IMR-90 (cell line): ENCODE measurements around the gene FUT1. TPM values are rescaled to one million over a fixed set of nuclear protein-coding genes. Genes with fewer than 3 reads are reported as not detected.

Experiments used
- ATAC-seq: fragments of 200-7000 bp; cut with Tn5 transposase; 2 replicates; pipeline ENCODE4 v1.9.1; 2020; ENCODE audit warnings: low read depth, mild to moderate bottlenecking, moderate library complexity
- BruUV-seq: library from RNA; stranded (reverse); fragments of 400-500 nt; replicated peaks from 2 replicates; lab custom pipeline; 2021; lab: Mats Ljungman, UMichigan
- CTCF ChIA-PET: fragments of 300-600 bp; formaldehyde crosslinking; extraction: SDS; loops from one replicate; lab custom pipeline; 2021; ENCODE audit warnings: antibody characterized with exemption; lab: Yijun Ruan, JAX
- POLR2A ChIA-PET: fragments of 300-600 bp; sonication (Branson Sonifier 250); formaldehyde crosslinking; loops from one replicate; lab custom pipeline; 2022; ENCODE audit warnings: antibody characterized with exemption; ENCODE audit not compliant: unreplicated experiment; lab: Charles Lee
- DNase-seq: peaks from one replicate; pipeline ENCODE4 v3.0.0; 2013
- H2AFZ ChIP-seq: replicated peaks from 2 replicates; pipeline ENCODE3; 2013; ENCODE audit warnings: low read length, mild to moderate bottlenecking; ENCODE audit not compliant: poor library complexity
- H2AK5ac ChIP-seq: 2 replicates; pipeline ENCODE4 v1.6.1; 2013; ENCODE audit warnings: low read depth, low read length, inconsistent platforms
- H2AK9ac ChIP-seq: replicated peaks from 2 replicates; pipeline ENCODE3; 2013; ENCODE audit warnings: mild to moderate bottlenecking, low read depth, low read length, moderate library complexity; ENCODE audit not compliant: poor library complexity
- H2BK120ac ChIP-seq: 2 replicates; pipeline ENCODE4 v1.6.1; 2013; ENCODE audit warnings: low read depth, low read length, inconsistent platforms
- H2BK15ac ChIP-seq: 3 replicates; pipeline ENCODE4 v1.6.1; 2013; ENCODE audit warnings: low read depth, low read length, inconsistent platforms
- H2BK20ac ChIP-seq: 2 replicates; pipeline ENCODE4 v1.6.1; 2013; ENCODE audit warnings: low read depth, mild to moderate bottlenecking, inconsistent platforms, low read length, moderate library complexity
- H2BK5ac ChIP-seq: 2 replicates; pipeline ENCODE4 v1.6.1; 2013; ENCODE audit warnings: mild to moderate bottlenecking, low read depth, low read length, inconsistent platforms; ENCODE audit not compliant: poor library complexity, severe bottlenecking
- H3K14ac ChIP-seq: replicated peaks from 2 replicates; pipeline ENCODE4 v1.6.1; 2013; ENCODE audit warnings: low read depth, low read length, inconsistent platforms
- H3K18ac ChIP-seq: 2 replicates; pipeline ENCODE4 v1.6.1; 2013; ENCODE audit warnings: low read depth, low read length, control low read depth
- H3K23ac ChIP-seq: 2 replicates; pipeline ENCODE4 v1.6.1; 2013; ENCODE audit warnings: low read depth, low read length, inconsistent platforms
- H3K27ac ChIP-seq: 2 replicates; pipeline ENCODE4 v1.5.1; 2013; ENCODE audit warnings: mild to moderate bottlenecking, control low read depth, low read length; ENCODE audit not compliant: insufficient read depth
- H3K27me3 ChIP-seq: 2 replicates; pipeline ENCODE4 v1.6.1; 2013; ENCODE audit warnings: low read length; ENCODE audit not compliant: control insufficient read depth, insufficient read depth
- H3K36me3 ChIP-seq: 2 replicates; pipeline ENCODE4 v1.6.1; 2013; ENCODE audit warnings: low read length, mixed read lengths; ENCODE audit not compliant: control insufficient read depth, insufficient read depth
- H3K4ac ChIP-seq: 2 replicates; pipeline ENCODE4 v1.6.1; 2013; ENCODE audit warnings: low read depth, low read length, inconsistent platforms
- H3K4me1 ChIP-seq: 2 replicates; pipeline ENCODE4 v1.6.1; 2013; ENCODE audit warnings: low read length, mixed read lengths; ENCODE audit not compliant: control insufficient read depth, insufficient read depth
- H3K4me2 ChIP-seq: 2 replicates; pipeline ENCODE4 v1.6.1; 2013; ENCODE audit warnings: low read depth, mild to moderate bottlenecking, control low read depth, low read length, moderate library complexity
- H3K4me3 ChIP-seq: 2 replicates; pipeline ENCODE4 v1.5.1; 2013; ENCODE audit warnings: low read depth, mild to moderate bottlenecking, control low read depth, low read length, moderate library complexity; ENCODE audit not compliant: insufficient read depth
- H3K56ac ChIP-seq: 2 replicates; pipeline ENCODE4 v1.6.1; 2013; ENCODE audit warnings: low read length, inconsistent platforms; ENCODE audit not compliant: insufficient read depth; ENCODE audit errors: extremely low read depth
- H3K79me1 ChIP-seq, 2 experiments: 2 replicates each; pipeline ENCODE4 v1.6.1; 2013; ENCODE audit warnings: low read length in 2 of 2, inconsistent platforms in 1 of 2, low read depth in 1 of 2
- H3K9ac ChIP-seq: 2 replicates; pipeline ENCODE4 v1.6.1; 2013; ENCODE audit warnings: low read depth, low read length, control low read depth
- H3K9me1 ChIP-seq: 2 replicates; pipeline ENCODE4 v1.6.1; 2013; ENCODE audit warnings: low read length, inconsistent platforms; ENCODE audit not compliant: insufficient read depth
- H3K9me3 ChIP-seq: 2 replicates; pipeline ENCODE4 v1.6.1; 2013; ENCODE audit warnings: low read length; ENCODE audit not compliant: control insufficient read depth, insufficient read depth
- H4K20me1 ChIP-seq: 2 replicates; pipeline ENCODE4 v1.6.1; 2013; ENCODE audit warnings: low read length, inconsistent platforms; ENCODE audit not compliant: insufficient read depth
- H4K5ac ChIP-seq: 2 replicates; pipeline ENCODE4 v1.6.1; 2013; ENCODE audit warnings: mild to moderate bottlenecking, low read depth, low read length, control low read depth
- H4K8ac ChIP-seq, 2 experiments: 2 replicates each; pipeline ENCODE4 v1.6.1; 2013; ENCODE audit warnings: low read depth in 2 of 2, low read length in 2 of 2, control low read depth in 1 of 2, inconsistent platforms in 1 of 2
- H4K91ac ChIP-seq: 2 replicates; pipeline ENCODE4 v1.6.1; 2013; ENCODE audit warnings: low read depth, low read length, inconsistent platforms; ENCODE audit not compliant: insufficient read depth
- BHLHE40 ChIP-seq: fragments of 150-350 bp; IDR thresholded peaks from 2 replicates; pipeline ENCODE4 v1.6.1; 2016; ENCODE audit warnings: mild to moderate bottlenecking, low read depth, low read length
- CEBPB ChIP-seq: IDR thresholded peaks from 2 replicates; pipeline ENCODE4 v1.6.1; 2012; ENCODE audit warnings: low read depth, low read length, improper control_type of control experiment
- CHD1 ChIP-seq: IDR thresholded peaks from 2 replicates; pipeline ENCODE4 v1.6.1; 2012; ENCODE audit warnings: low read depth, low read length, improper control_type of control experiment
- CTCF ChIP-seq: conservative IDR thresholded peaks from 2 replicates; pipeline ENCODE4 v1.5.1; 2012; ENCODE audit warnings: mild to moderate bottlenecking, low read depth, low read length, improper control_type of control experiment
- FOS ChIP-seq: fragments of 150-350 bp; IDR thresholded peaks from 2 replicates; pipeline ENCODE4 v1.6.1; 2016; ENCODE audit warnings: low read depth, low read length
- MAFK ChIP-seq: IDR thresholded peaks from 2 replicates; pipeline ENCODE4 v1.6.1; 2012; ENCODE audit warnings: low read depth, low read length, improper control_type of control experiment
- MAZ ChIP-seq: IDR thresholded peaks from 2 replicates; pipeline ENCODE4 v1.6.1; 2012; ENCODE audit warnings: low read depth, mild to moderate bottlenecking, low read length, improper control_type of control experiment, moderate library complexity, borderline replicate concordance
- MXI1 ChIP-seq: IDR thresholded peaks from 2 replicates; pipeline ENCODE4 v1.6.1; 2012; ENCODE audit warnings: low read depth, mild to moderate bottlenecking, low read length, moderate library complexity, borderline replicate concordance
- NFE2L2 ChIP-seq: fragments of 150-350 bp; IDR thresholded peaks from 2 replicates; pipeline ENCODE4 v1.6.1; 2016; ENCODE audit warnings: low read depth, mild to moderate bottlenecking, low read length
- POLR2A ChIP-seq: IDR thresholded peaks from 2 replicates; pipeline ENCODE4 v1.6.1; 2012; ENCODE audit warnings: mild to moderate bottlenecking, low read depth, low read length
- RAD21 ChIP-seq: IDR thresholded peaks from 2 replicates; pipeline ENCODE4 v1.6.1; 2012; ENCODE audit warnings: low read length, improper control_type of control experiment
- RCOR1 ChIP-seq: IDR thresholded peaks from 2 replicates; pipeline ENCODE4 v1.6.1; 2012; ENCODE audit warnings: mild to moderate bottlenecking, low read length, improper control_type of control experiment; ENCODE audit not compliant: insufficient replicate concordance
- RFX5 ChIP-seq: IDR thresholded peaks from 2 replicates; pipeline ENCODE4 v1.8.0; 2012; ENCODE audit warnings: low read depth, mild to moderate bottlenecking, low read length, moderate library complexity
- SMC3 ChIP-seq: fragments of 150-350 bp; IDR thresholded peaks from 2 replicates; pipeline ENCODE4 v1.6.1; 2016; ENCODE audit warnings: low read depth, mild to moderate bottlenecking, antibody characterized with exemption, low read length, moderate library complexity
- USF2 ChIP-seq: fragments of 150-350 bp; IDR thresholded peaks from 2 replicates; pipeline ENCODE4 v1.6.1; 2017; ENCODE audit warnings: mild to moderate bottlenecking, antibody characterized with exemption, low read length, low read depth
- WGBS, 2 experiments: methylation state at CpG; one replicate each; pipeline versions ENCODE4 v1.1.5 to v1.1.7; 2013; ENCODE audit warnings: missing lambda C conversion rate in 2 of 2; ENCODE audit not compliant: insufficient read length in 1 of 2; ENCODE audit errors: extremely low coverage in 2 of 2; 5-methylcytosine and 5-hydroxymethylcytosine counted together
- dilution Hi-C: fragments of 300-500 bp; cut with HindIII; formaldehyde crosslinking; loops from one replicate; pipeline ENCODE4 v1.14.3; 2018; ENCODE audit warnings: low sequenced_read_pairs; ENCODE audit not compliant: unreplicated experiment
- in situ Hi-C: fragments of 300-500 bp; cut with MboI; formaldehyde crosslinking; loops from 3 replicates; pipeline ENCODE4 v1.14.3; 2019; ENCODE audit warnings: low sequenced_read_pairs, inconsistent platforms, mixed read lengths
- intact Hi-C: fragments of 100-400 bp; cut with micrococcal nuclease; formaldehyde crosslinking; loops from 2 replicates; pipeline ENCODE4 v1.10.0; 2022
- polyA plus RNA-seq, 3 experiments: library from polyadenylated mRNA; depleted of rRNA; stranded (reverse); fragments of >200 nt; gene quantifications; 2 replicates each; pipeline ENCODE4 v1.2.3, GENCODE V29; 2012; ENCODE audit warnings: low replicate concordance in 1 of 3
- total RNA-seq: library from RNA; depleted of rRNA; stranded (reverse); fragments of >200 nt; gene quantifications from 2 replicates; pipeline ENCODE4 v1.2.3, GENCODE V29; 2012
- TF ChIP-seq, protein P1 (sequence below): fragments of 150-350 bp; IDR thresholded peaks from 2 replicates; pipeline ENCODE4 v1.6.1; 2016; ENCODE audit warnings: low read depth, mild to moderate bottlenecking, low read length, moderate library complexity, borderline replicate concordance

FUT1 gene
- total and polyA plus RNA-seq, 2 of the 4 experiments (the other 2 are of a cell fraction) = 0.09 to 0.18 TPM

- Histone ChIP-seq H3K18ac (no peak overlapping the region), H3K4me2 (no peak overlapping the region), H4K91ac (no peak overlapping the region), H3K4me1 (peaks cover 8% of the 10 kb centered on the region), H2AK5ac (peak overlapping the region; percentile 1; the same call in 1 of the 2 replicates), H4K8ac (peak overlapping the region; percentile 7 to 95; a peak in 3 of 4 replicates), H2BK15ac (no peak overlapping the region), H3K9ac (0 out of 2 replicates have a peak overlapping the region, but pooled peaks have one; percentile 58), H3K23ac (no peak overlapping the region), H3K79me1 (no peaks in the 10 kb centered on the region), H3K14ac (0 out of 2 replicates have a peak overlapping the region, but pooled peaks have one; percentile 87), H2AK9ac (peak overlapping the region; percentile 89), H2AFZ (peak overlapping the region; percentile 98), H3K27ac (no peak overlapping the region), H2BK120ac (no peak overlapping the region), H3K9me3 (no peaks in the 10 kb centered on the region), H2BK20ac (no peak overlapping the region), H3K36me3 (no peaks in the 10 kb centered on the region), H3K9me1 (no peaks in the 10 kb centered on the region), H3K27me3 (no peaks in the 10 kb centered on the region), H3K56ac (no peak overlapping the region), H2BK5ac (no peak overlapping the region), H3K4ac (peak overlapping the region; percentile 51; the same call in 1 of the 2 replicates), H3K4me3 (no peak overlapping the region), H4K20me1 (0 out of 2 replicates have a peak, but pooled peaks cover 2% of the 10 kb centered on the region), H4K5ac (no peak overlapping the region)
- intact Hi-C loops (loop anchor here (2.0 kb wide), 1 partner anchor 177 kb away; no protein-coding TSS in a partner anchor), dilution Hi-C loops (no loop called here), in situ Hi-C loops (loop anchor here (5.0 kb wide), 2 partner anchors 43 to 178 kb away; partner anchors contain the start of gene HSD17B14)
- TF ChIP-seq, protein P1, sequence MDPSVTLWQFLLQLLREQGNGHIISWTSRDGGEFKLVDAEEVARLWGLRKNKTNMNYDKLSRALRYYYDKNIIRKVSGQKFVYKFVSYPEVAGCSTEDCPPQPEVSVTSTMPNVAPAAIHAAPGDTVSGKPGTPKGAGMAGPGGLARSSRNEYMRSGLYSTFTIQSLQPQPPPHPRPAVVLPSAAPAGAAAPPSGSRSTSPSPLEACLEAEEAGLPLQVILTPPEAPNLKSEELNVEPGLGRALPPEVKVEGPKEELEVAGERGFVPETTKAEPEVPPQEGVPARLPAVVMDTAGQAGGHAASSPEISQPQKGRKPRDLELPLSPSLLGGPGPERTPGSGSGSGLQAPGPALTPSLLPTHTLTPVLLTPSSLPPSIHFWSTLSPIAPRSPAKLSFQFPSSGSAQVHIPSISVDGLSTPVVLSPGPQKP = no peak
- TF ChIP-seq POLR2A = no peak
- no peak for TF ChIP-seq USF2
- no peak for TF ChIP-seq MXI1
- no peak for TF ChIP-seq SMC3
- no peak for TF ChIP-seq CHD1
- TF ChIP-seq RFX5 = no peak
- no peak for TF ChIP-seq FOS
- TF ChIP-seq MAZ = no peak
- no peak for TF ChIP-seq MAFK
- TF ChIP-seq BHLHE40 = no peak
- TF ChIP-seq RAD21 = no peak
- TF ChIP-seq RCOR1 = no peak
- no peak for TF ChIP-seq CEBPB
- no peak for TF ChIP-seq NFE2L2
- TF ChIP-seq CTCF = no peak
- ChIA-PET POLR2A (no interaction called here), CTCF (interaction anchor here (2.3 kb wide), 1 partner anchor 42 kb away, joined by 14 read pairs; the partner anchor contains the start of gene HSD17B14)
- ATAC-seq = no peak
- no TSS peak for BruUV-seq
- WGBS, 2 experiments = 83% methylated on average over 2 of the region's 6 CpGs; no CpG with 5 or more reads in 1 of the 2 experiments
- no peak for DNase-seq
Measured at GRCh38 chr19:48794291-48794690, 41.9 kb upstream of the FUT1 start.
